K562 (cell line): ENCODE results near the gene MRPS10. TPM values are rescaled to one million over a fixed set of nuclear protein-coding genes. Genes with fewer than 3 reads are reported as not detected.

Source experiments
- ARID1B ChIP-seq: fragments of 450-650 bp; IDR thresholded peaks from 2 replicates; pipeline ENCODE4 v1.6.1; 2016; ENCODE audit warnings: antibody characterized with exemption, mild to moderate bottlenecking, inconsistent platforms
- ATF7 ChIP-seq: fragments of 450-650 bp; IDR thresholded peaks from 2 replicates; pipeline ENCODE4 v1.7.1; 2014; ENCODE audit warnings: mild to moderate bottlenecking, moderate library complexity
- CLOCK ChIP-seq: fragments of 250-450 bp; sonication (Bioruptor Pico); IDR thresholded peaks from 2 replicates; pipeline ENCODE4 v1.4.0; 2020; ENCODE audit warnings: mild to moderate bottlenecking, moderate library complexity, borderline replicate concordance
- ELK1 ChIP-seq: sonication (generic); formaldehyde crosslinking; IDR thresholded peaks from 2 replicates; pipeline ENCODE4 v1.8.1; 2022; ENCODE audit warnings: missing genetic modification reagents
- HDAC8 ChIP-seq: fragments of 450-650 bp; IDR thresholded peaks from 2 replicates; pipeline ENCODE4 v1.6.1; 2016; ENCODE audit warnings: mild to moderate bottlenecking, missing genetic modification characterization, moderate library complexity, missing compliant biosample characterization
- KDM5B ChIP-seq: fragments of 200-600 bp; sonication (generic); IDR thresholded peaks from 2 replicates; pipeline ENCODE4 v1.6.1; 2012; ENCODE audit warnings: low read depth, mild to moderate bottlenecking, moderate library complexity, low read length, control low read depth, inconsistent platforms; ENCODE audit not compliant: insufficient replicate concordance
- PURB ChIP-seq: sonication (generic); formaldehyde crosslinking; IDR thresholded peaks from 2 replicates; pipeline ENCODE4 v1.9.0; 2021; ENCODE audit warnings: low read depth, mild to moderate bottlenecking, missing genetic modification reagents
- RBBP5 ChIP-seq: fragments of 200-600 bp; sonication (generic); IDR thresholded peaks from 2 replicates; pipeline ENCODE4 v1.6.1; 2012; ENCODE audit warnings: borderline replicate concordance, mild to moderate bottlenecking, low read length, control low read depth, inconsistent platforms; ENCODE audit not compliant: insufficient read depth, poor library complexity, severe bottlenecking
- TCF15 ChIP-seq: fragments of 250-450 bp; sonication (Bioruptor Pico); IDR thresholded peaks from 2 replicates; pipeline ENCODE4 v1.8.0; 2022; ENCODE audit warnings: moderate library complexity, mild to moderate bottlenecking, inconsistent platforms
- TSHZ1 ChIP-seq: fragments of 250-450 bp; sonication (Bioruptor Pico); IDR thresholded peaks from 2 replicates; pipeline ENCODE4 v1.4.0; 2020; ENCODE audit warnings: mild to moderate bottlenecking, moderate library complexity
- ZFPM2 ChIP-seq: fragments of 250-450 bp; sonication (Bioruptor Pico); IDR thresholded peaks from 2 replicates; pipeline ENCODE4 v1.5.1; 2022; ENCODE audit warnings: mild to moderate bottlenecking
- ZNF23 ChIP-seq: fragments of 250-450 bp; sonication (Bioruptor Pico); IDR thresholded peaks from 2 replicates; pipeline ENCODE4 v1.4.0; 2020; ENCODE audit warnings: mild to moderate bottlenecking
- polyA plus RNA-seq, 8 experiments: library from polyadenylated mRNA; depleted of rRNA in 4 of 8; stranded (reverse) in 5 of 8; unstranded in 3 of 8; fragments of >200 nt; fragmentation: Nextera tagmentation in 2 of 8; fragmentation: Illumina TruSeq in 1 of 8; extraction: Ambion mirVana in 2 of 8; extraction: Trizol in 1 of 8; gene quantifications; 2 replicates each; pipeline versions ENCODE4 v1.2.1 to v1.2.3, GENCODE V29; 2011 to 2014; ENCODE audit warnings: inconsistent platforms in 1 of 8, missing spikeins in 1 of 8
- total RNA-seq, 7 experiments: library from RNA; depleted of rRNA in 6 of 7; stranded (reverse); fragments of >200 nt in 6 of 7; fragmentation: Illumina TruSeq in 2 of 7; extraction: Trizol in 2 of 7; gene quantifications; 2 replicates each; pipeline versions ENCODE4 v1.2.1 to v1.2.3, GENCODE V29; 2011 to 2021; ENCODE audit warnings: low replicate concordance in 1 of 7
- TF ChIP-seq, protein P1 (sequence below): fragments of 450-650 bp; IDR thresholded peaks from 2 replicates; pipeline ENCODE4 v1.6.1; 2018; ENCODE audit warnings: mild to moderate bottlenecking, low read depth; ENCODE audit not compliant: partially characterized antibody
- TF ChIP-seq, protein P2 (sequence below): fragments of 450-650 bp; formaldehyde crosslinking; IDR thresholded peaks from 2 replicates; pipeline ENCODE4 v1.4.0; 2022; ENCODE audit warnings: missing genetic modification characterization
- TF ChIP-seq, protein P3 (sequence below): fragments of 450-650 bp; IDR thresholded peaks from 2 replicates; pipeline ENCODE4 v1.6.1; 2016

The MRPS10 gene
- total and polyA plus RNA-seq, 9 of the 15 experiments (the other 6 are each of a cell fraction or from before 2014, with no cell fraction given): 48.6 to 166 (median 93.7) TPM

DNA sequence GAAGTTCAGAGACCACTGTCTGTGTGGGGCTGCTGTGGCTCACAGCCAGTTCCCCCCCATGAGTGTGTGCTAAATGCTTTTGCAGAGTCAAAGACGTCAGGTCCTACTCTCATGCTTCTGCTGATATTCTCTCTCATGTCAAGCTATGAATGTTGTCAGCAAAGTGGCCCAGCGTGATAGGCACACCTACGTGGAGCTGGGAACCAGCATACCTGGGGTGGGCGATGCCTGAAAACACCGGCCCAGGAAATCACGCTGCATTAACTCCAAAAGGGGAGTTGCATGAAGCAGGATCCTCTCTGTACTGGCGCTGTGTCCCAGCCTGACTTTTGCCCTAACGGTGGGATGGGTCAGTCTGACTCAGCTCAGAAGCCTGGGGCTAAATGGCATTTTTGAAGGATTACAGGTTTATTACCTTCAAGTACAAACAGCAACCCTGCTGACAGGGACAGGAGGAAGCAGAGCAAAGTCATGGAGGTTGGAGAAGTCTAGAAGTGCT lies 9.0 kb upstream of the MRPS10 start (continued):
- TF ChIP-seq ELK1 (no peak), ZNF23 (CRISPR knock-in tag) (no peak), TSHZ1 (CRISPR knock-in tag) (no peak), HDAC8 (tag) (no peak), CLOCK (CRISPR knock-in tag) (no peak), PURB (CRISPR knock-in tag) (no peak), ATF7 (no peak), ZFPM2 (CRISPR knock-in tag) (no peak), RBBP5 (no peak), KDM5B (peak; percentile 22), ARID1B (no peak; the same call in 1 of the 2 replicates), TCF15 (CRISPR knock-in tag) (no peak)
- TF ChIP-seq, protein P1, sequence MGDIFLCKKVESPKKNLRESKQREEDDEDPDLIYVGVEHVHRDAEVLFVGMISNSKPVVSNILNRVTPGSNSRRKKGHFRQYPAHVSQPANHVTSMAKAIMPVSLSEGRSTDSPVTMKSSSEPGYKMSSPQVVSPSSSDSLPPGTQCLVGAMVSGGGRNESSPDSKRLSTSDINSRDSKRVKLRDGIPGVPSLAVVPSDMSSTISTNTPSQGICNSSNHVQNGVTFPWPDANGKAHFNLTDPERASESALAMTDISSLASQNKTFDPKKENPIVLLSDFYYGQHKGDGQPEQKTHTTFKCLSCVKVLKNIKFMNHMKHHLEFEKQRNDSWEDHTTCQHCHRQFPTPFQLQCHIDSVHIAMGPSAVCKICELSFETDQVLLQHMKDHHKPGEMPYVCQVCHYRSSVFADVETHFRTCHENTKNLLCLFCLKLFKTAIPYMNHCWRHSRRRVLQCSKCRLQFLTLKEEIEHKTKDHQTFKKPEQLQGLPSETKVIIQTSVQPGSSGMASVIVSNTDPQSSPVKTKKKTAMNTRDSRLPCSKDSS: peak; percentile 11
- TF ChIP-seq, protein P2, sequence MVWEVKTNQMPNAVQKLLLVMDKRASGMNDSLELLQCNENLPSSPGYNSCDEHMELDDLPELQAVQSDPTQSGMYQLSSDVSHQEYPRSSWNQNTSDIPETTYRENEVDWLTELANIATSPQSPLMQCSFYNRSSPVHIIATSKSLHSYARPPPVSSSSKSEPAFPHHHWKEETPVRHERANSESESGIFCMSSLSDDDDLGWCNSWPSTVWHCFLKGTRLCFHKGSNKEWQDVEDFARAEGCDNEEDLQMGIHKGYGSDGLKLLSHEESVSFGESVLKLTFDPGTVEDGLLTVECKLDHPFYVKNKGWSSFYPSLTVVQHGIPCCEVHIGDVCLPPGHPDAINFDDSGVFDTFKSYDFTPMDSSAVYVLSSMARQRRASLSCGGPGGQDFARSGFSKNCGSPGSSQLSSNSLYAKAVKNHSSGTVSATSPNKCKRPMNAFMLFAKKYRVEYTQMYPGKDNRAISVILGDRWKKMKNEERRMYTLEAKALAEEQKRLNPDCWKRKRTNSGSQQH (CRISPR knock-in tag): no peak
- TF ChIP-seq, protein P3, sequence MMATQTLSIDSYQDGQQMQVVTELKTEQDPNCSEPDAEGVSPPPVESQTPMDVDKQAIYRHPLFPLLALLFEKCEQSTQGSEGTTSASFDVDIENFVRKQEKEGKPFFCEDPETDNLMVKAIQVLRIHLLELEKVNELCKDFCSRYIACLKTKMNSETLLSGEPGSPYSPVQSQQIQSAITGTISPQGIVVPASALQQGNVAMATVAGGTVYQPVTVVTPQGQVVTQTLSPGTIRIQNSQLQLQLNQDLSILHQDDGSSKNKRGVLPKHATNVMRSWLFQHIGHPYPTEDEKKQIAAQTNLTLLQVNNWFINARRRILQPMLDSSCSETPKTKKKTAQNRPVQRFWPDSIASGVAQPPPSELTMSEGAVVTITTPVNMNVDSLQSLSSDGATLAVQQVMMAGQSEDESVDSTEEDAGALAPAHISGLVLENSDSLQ: 0 out of 2 replicates have a peak, but pooled peaks have one; percentile 30
